Endodermal cell (in vitro differentiated cells): ENCODE measurements around the gene ARFRP1. TPM values are rescaled to one million over a fixed set of nuclear protein-coding genes. Genes with fewer than 3 reads are reported as not detected.

Source experiments
- DNase-seq: peaks from one replicate; pipeline ENCODE4 v3.0.0-alpha.2; 2017
- H3K27ac ChIP-seq: 2 replicates; pipeline ENCODE4 v1.5.1; 2013; ENCODE audit warnings: mild to moderate bottlenecking, low read depth, low read length, moderate library complexity
- H3K27me3 ChIP-seq: 2 replicates; pipeline ENCODE4 v1.6.1; 2013; ENCODE audit warnings: mild to moderate bottlenecking, low read length, moderate library complexity; ENCODE audit not compliant: insufficient read depth, control insufficient read depth, poor library complexity, severe bottlenecking
- H3K36me3 ChIP-seq: 2 replicates; pipeline ENCODE4 v1.7.0; 2013; ENCODE audit warnings: mild to moderate bottlenecking, low read length, moderate library complexity; ENCODE audit not compliant: control insufficient read depth, insufficient read depth
- H3K4me1 ChIP-seq: one replicate; pipeline ENCODE4 v1.7.0; 2013; ENCODE audit warnings: low read length; ENCODE audit not compliant: control insufficient read depth, insufficient read depth
- H3K4me3 ChIP-seq: 2 replicates; pipeline ENCODE4 v1.5.1; 2013; ENCODE audit warnings: mild to moderate bottlenecking, low read length, moderate library complexity
- H3K9ac ChIP-seq: 2 replicates; pipeline ENCODE4 v1.6.1; 2013; ENCODE audit warnings: mild to moderate bottlenecking, low read length, moderate library complexity; ENCODE audit not compliant: poor library complexity, severe bottlenecking; ENCODE audit errors: extremely low read depth
- H3K9me3 ChIP-seq: 2 replicates; pipeline ENCODE4 v1.6.1; 2013; ENCODE audit warnings: mild to moderate bottlenecking, low read length, moderate library complexity; ENCODE audit not compliant: control insufficient read depth
- H3K27ac Mint-ChIP-seq: 2 replicates; pipeline ENCODE4 v1.8.0; 2020; ENCODE audit warnings: mixed read lengths
- H3K27me3 Mint-ChIP-seq: 2 replicates; pipeline ENCODE4 v1.8.0; 2021; ENCODE audit warnings: mild to moderate bottlenecking, mixed read lengths; ENCODE audit not compliant: insufficient read depth
- H3K36me3 Mint-ChIP-seq: 2 replicates; pipeline ENCODE4 v1.8.0; 2020; ENCODE audit warnings: low read depth, mixed read lengths
- H3K4me1 Mint-ChIP-seq: 2 replicates; pipeline ENCODE4 v1.8.0; 2020; ENCODE audit warnings: mixed read lengths
- H3K4me3 Mint-ChIP-seq: 2 replicates; pipeline ENCODE4 v1.8.0; 2020; ENCODE audit warnings: mild to moderate bottlenecking, moderate library complexity, mixed read lengths
- H3K9me3 Mint-ChIP-seq: 2 replicates; pipeline ENCODE4 v1.8.0; 2020; ENCODE audit warnings: mild to moderate bottlenecking, mixed read lengths
- WGBS, 2 experiments: methylation state at CpG; one replicate each; pipeline versions ENCODE4 v1.1.5 to v1.1.7; 2013; ENCODE audit warnings: missing lambda C conversion rate in 2 of 2, mixed read lengths in 1 of 2; ENCODE audit not compliant: insufficient coverage in 1 of 2, insufficient read length in 1 of 2; 5-methylcytosine and 5-hydroxymethylcytosine counted together
- total RNA-seq, 2 donors: library from RNA; stranded (reverse); fragmentation: NEBNext Ultra II Directional in 1 of 2; extraction: Animal tissue kit (Norgen Biotek cat#: 25700) in 1 of 2; gene quantifications; 2 replicates in 1 of 2; 3 replicates in 1 of 2; pipeline ENCODE4 v1.2.1, GENCODE V29; 2021
- TF ChIP-seq, protein P1 (sequence below): fragments of 200-600 bp; sonication (generic); conservative IDR thresholded peaks from 2 replicates; pipeline ENCODE4 v1.5.0; 2021; ENCODE audit warnings: antibody characterized with exemption, mild to moderate bottlenecking

Gene ARFRP1
- total RNA-seq, 2 donors from 2014 or later: 41.6 to 46.2 TPM

GRCh38 chr20:63740627-63741353 lies 33.0 kb upstream of the ARFRP1 start:
- H3K36me3 ChIP-seq: peaks cover 29% of the 10 kb centered on the region
- H3K27me3 Mint-ChIP-seq: peaks cover 1% of the 10 kb centered on the region
- H3K27ac ChIP-seq: peak overlapping the region; percentile 79
- H3K36me3 Mint-ChIP-seq: peaks cover 19% of the 10 kb centered on the region
- H3K4me3 ChIP-seq: peak overlapping the region; percentile 86
- WGBS, 2 experiments: 1 to 7% methylated on average over 18 to 28 of the region's 29 CpGs
- no peak overlapping the region for H3K27ac Mint-ChIP-seq
- no peaks in the 10 kb centered on the region for H3K9me3 ChIP-seq
- peak; percentile 90 for DNase-seq
- no peaks in the 10 kb centered on the region for H3K27me3 ChIP-seq
- H3K4me3 Mint-ChIP-seq: peak overlapping the region; percentile 60
- H3K9ac ChIP-seq: peak overlapping the region; percentile 78
- peaks cover 8% of the 10 kb centered on the region for H3K4me1 ChIP-seq
- no peaks in the 10 kb centered on the region for H3K9me3 Mint-ChIP-seq
- no peaks in the 10 kb centered on the region for H3K4me1 Mint-ChIP-seq
- TF ChIP-seq, protein P1, sequence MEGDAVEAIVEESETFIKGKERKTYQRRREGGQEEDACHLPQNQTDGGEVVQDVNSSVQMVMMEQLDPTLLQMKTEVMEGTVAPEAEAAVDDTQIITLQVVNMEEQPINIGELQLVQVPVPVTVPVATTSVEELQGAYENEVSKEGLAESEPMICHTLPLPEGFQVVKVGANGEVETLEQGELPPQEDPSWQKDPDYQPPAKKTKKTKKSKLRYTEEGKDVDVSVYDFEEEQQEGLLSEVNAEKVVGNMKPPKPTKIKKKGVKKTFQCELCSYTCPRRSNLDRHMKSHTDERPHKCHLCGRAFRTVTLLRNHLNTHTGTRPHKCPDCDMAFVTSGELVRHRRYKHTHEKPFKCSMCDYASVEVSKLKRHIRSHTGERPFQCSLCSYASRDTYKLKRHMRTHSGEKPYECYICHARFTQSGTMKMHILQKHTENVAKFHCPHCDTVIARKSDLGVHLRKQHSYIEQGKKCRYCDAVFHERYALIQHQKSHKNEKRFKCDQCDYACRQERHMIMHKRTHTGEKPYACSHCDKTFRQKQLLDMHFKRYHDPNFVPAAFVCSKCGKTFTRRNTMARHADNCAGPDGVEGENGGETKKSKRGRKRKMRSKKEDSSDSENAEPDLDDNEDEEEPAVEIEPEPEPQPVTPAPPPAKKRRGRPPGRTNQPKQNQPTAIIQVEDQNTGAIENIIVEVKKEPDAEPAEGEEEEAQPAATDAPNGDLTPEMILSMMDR: peak; percentile 42

DNA sequence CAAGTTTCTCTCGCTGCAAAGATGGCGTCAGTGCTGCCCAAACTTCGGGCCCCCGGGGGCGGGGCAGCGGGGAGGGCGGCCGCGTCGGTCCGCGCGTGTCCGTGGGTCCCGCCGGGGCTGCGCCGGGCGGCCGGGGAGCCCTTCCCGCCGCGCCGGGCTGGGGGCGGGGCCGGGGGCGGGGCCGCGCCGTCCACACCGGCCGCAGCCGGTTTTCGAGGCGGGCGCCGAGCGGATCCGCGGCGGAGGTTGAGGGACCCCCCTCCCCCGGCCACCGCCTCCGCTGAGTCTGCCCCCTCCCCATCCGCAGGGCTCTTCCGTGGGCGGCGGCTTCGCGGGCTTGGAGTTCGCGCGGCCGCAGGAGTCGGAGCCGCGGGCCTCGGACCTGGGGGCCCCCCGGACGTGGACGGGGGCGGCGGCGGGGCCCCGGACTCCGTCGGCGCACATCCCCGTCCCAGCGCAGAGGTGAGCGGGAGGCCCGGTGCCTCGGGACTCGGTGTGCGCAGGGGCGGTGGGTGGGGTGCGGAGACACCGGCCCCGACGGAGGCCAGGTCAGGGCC lies 32.4 kb upstream of the ARFRP1 start:
- WGBS, 2 experiments: 0% methylated on average over 5 to 80 of the region's 80 CpGs
- Mint-ChIP-seq H3K4me3 (peak overlapping the region; percentile 60), H3K36me3 (peaks cover 13% of the 10 kb centered on the region), H3K9me3 (no peaks in the 10 kb centered on the region), H3K4me1 (no peaks in the 10 kb centered on the region), H3K27me3 (peaks cover 1% of the 10 kb centered on the region), H3K27ac (no peak overlapping the region)
- no peaks in the 10 kb centered on the region for H3K27me3 ChIP-seq
- H3K4me3 ChIP-seq: peak overlapping the region; percentile 86
- H3K9ac ChIP-seq: peak overlapping the region; percentile 78
- no peak for DNase-seq
- no peaks in the 10 kb centered on the region for H3K9me3 ChIP-seq
- H3K4me1 ChIP-seq: peaks cover 8% of the 10 kb centered on the region
- TF ChIP-seq, protein P1: no peak
- H3K27ac ChIP-seq: peak overlapping the region; percentile 79
- H3K36me3 ChIP-seq: peaks cover 29% of the 10 kb centered on the region

GRCh38 chr20:63739130-63740069 lies 31.6 kb upstream of the ARFRP1 start, which contains the start of gene SLC2A4RG:
SLC2A4RG (plus strand) TSS chr20:63739776; CDS start chr20:63739913, 137 bp downstream.
- TF ChIP-seq, protein P1: no peak
- peak within 1 kb of the TSS; percentile 60 for H3K4me3 Mint-ChIP-seq

More at GRCh38 chr20:63739130-63740069, 31.6 kb upstream of the ARFRP1 start, which contains the start of gene SLC2A4RG:
- 2 to 6% methylated on average over 27 to 132 of the region's 136 CpGs for WGBS, 2 experiments
- Mint-ChIP-seq H3K27ac (no peak within 1 kb of the TSS), H3K27me3 (peaks cover 1% of the 10 kb centered on the region), H3K36me3 (peaks cover 13% of the 10 kb centered on the region), H3K9me3 (no peaks in the 10 kb centered on the region), H3K4me1 (no peaks in the 10 kb centered on the region)
- Histone ChIP-seq H3K9me3 (no peaks in the 10 kb centered on the region), H3K27me3 (no peaks in the 10 kb centered on the region), H3K4me1 (peaks cover 8% of the 10 kb centered on the region), H3K36me3 (peaks cover 27% of the 10 kb centered on the region), H3K27ac (peak within 1 kb of the TSS; percentile 79), H3K9ac (peak within 1 kb of the TSS; percentile 78), H3K4me3 (peak within 1 kb of the TSS; percentile 86)
- DNase-seq: peak; percentile 83
